Erythroblast (primary cell): ENCODE data around the gene TREH.
A peak's percentile ranks its signal among the peaks of the same experiment; 100 is the strongest.

Experiments
- DNase-seq, 2 experiments: peaks; one replicate each; lab custom pipeline; 2025; lab: John Stamatoyannopoulos, UW
- GATA1 ChIP-seq: IDR thresholded peaks from 2 replicates; pipeline ENCODE4 v1.6.1; 2011; ENCODE audit warnings: low read depth, mild to moderate bottlenecking, control low read depth, low read length, moderate library complexity
- POLR2A ChIP-seq: IDR thresholded peaks from 2 replicates; pipeline ENCODE4 v1.6.1; 2011; ENCODE audit warnings: mild to moderate bottlenecking, low read length

The TREH gene

GRCh38 chr11:118628861-118629549 is 50.4 kb downstream of the TREH start:
- peak; percentile 18 to 63 for DNase-seq
- TF ChIP-seq POLR2A, result no peak
- no peak for TF ChIP-seq GATA1

- DNase-seq, result no peak
- TF ChIP-seq POLR2A, result no peak
- TF ChIP-seq GATA1, result no peak
Measured at GRCh38 chr11:118628432-118628831, 51.0 kb downstream of the TREH start.

- TF ChIP-seq POLR2A, result no peak
- no peak for TF ChIP-seq GATA1
- DNase-seq, result no peak
Measured at GRCh38 chr11:118628031-118628430, 51.4 kb downstream of the TREH start.

- no peak for DNase-seq
Measured at GRCh38 chr11:118627566-118627965, 51.9 kb downstream of the TREH start.

GRCh38 chr11:118625976-118626375 is 53.5 kb downstream of the TREH start:
- no peak for TF ChIP-seq POLR2A
- TF ChIP-seq GATA1, result no peak
- DNase-seq, result peak; percentile 24 to 32

More at GRCh38 chr11:118627566-118627965, 51.9 kb downstream of the TREH start:
- no peak for TF ChIP-seq GATA1
- no peak for TF ChIP-seq POLR2A

GRCh38 chr11:118625036-118625690 is 54.3 kb downstream of the TREH start:
- no peak for TF ChIP-seq GATA1
- TF ChIP-seq POLR2A, result no peak
- no peak for DNase-seq

GRCh38 chr11:118623269-118623655 is 56.2 kb downstream of the TREH start:
- TF ChIP-seq POLR2A (no peak), GATA1 (no peak)
- DNase-seq, result no peak

GRCh38 chr11:118622376-118623268 is 56.8 kb downstream of the TREH start:
- DNase-seq, result no peak
- TF ChIP-seq POLR2A (no peak), GATA1 (no peak)

- no peak for DNase-seq
- TF ChIP-seq POLR2A, result no peak
Measured at GRCh38 chr11:118621784-118622375, 57.6 kb downstream of the TREH start.

GRCh38 chr11:118621071-118621783 is 58.2 kb downstream of the TREH start:
- no peak for TF ChIP-seq POLR2A
- TF ChIP-seq GATA1, result no peak
- DNase-seq, result peak; percentile 15 to 20

GRCh38 chr11:118620529-118621070 is 58.9 kb downstream of the TREH start:
- TF ChIP-seq GATA1 (no peak), POLR2A (no peak)
- DNase-seq, result no peak

GRCh38 chr11:118619444-118620197 is 59.8 kb downstream of the TREH start:
- DNase-seq, result no peak

More at GRCh38 chr11:118619444-118620197, 59.8 kb downstream of the TREH start:
- TF ChIP-seq POLR2A (no peak), GATA1 (no peak)
